Panc1 (cell line): ENCODE results near the gene HBG2.
"Not testable (repeated sequence)": the region's sequence is repeated elsewhere in the genome, so short reads cannot be mapped to it uniquely, and the experiment has no call there.

Experiments used
- POLR2AphosphoS5 ChIP-seq: IDR thresholded peaks from 2 replicates; pipeline ENCODE4 v1.6.1; 2012; ENCODE audit warnings: mild to moderate bottlenecking, low read depth, low read length, moderate library complexity
- SIN3A ChIP-seq: IDR thresholded peaks from 2 replicates; pipeline ENCODE4 v1.6.1; 2012; ENCODE audit warnings: low read depth, mild to moderate bottlenecking, low read length, moderate library complexity, borderline replicate concordance; ENCODE audit not compliant: insufficient read depth
- TCF7L2 ChIP-seq: IDR thresholded peaks from 2 replicates; pipeline ENCODE4 v1.6.1; 2011; ENCODE audit warnings: mild to moderate bottlenecking, low read depth, low read length, inconsistent platforms
- TF ChIP-seq, protein P1 (sequence below): fragments of 450-650 bp; IDR thresholded peaks from 2 replicates; pipeline ENCODE4 v1.5.1; 2017; ENCODE audit warnings: mild to moderate bottlenecking
- TF ChIP-seq, protein P2 (sequence below), 2 experiments: IDR thresholded peaks; 2 replicates each; pipeline ENCODE4 v1.6.1; 2011 to 2012; ENCODE audit warnings: low read depth in 2 of 2, control low read depth in 1 of 2, low read length in 1 of 2, mild to moderate bottlenecking in 1 of 2, moderate library complexity in 1 of 2; ENCODE audit not compliant: insufficient read depth in 1 of 2

DNA sequence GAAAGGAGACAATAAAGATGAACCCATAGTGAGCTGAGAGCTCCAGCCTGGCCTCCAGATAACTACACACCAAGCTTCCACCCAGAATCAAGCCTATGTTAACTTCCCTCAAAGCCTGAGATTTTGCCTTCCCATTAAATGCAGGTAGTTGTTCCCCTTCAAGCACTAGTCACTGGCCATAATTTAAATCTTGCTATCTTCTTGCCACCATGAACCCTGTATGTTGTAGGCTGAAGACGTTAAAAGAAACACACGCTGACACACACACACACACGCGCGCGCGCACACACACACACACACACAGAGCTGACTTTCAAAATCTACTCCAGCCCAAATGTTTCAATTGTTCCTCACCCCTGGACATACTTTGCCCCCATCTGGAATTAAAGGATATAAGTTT is 6.1 kb downstream of the HBG2 start:
- TF ChIP-seq, protein P1, sequence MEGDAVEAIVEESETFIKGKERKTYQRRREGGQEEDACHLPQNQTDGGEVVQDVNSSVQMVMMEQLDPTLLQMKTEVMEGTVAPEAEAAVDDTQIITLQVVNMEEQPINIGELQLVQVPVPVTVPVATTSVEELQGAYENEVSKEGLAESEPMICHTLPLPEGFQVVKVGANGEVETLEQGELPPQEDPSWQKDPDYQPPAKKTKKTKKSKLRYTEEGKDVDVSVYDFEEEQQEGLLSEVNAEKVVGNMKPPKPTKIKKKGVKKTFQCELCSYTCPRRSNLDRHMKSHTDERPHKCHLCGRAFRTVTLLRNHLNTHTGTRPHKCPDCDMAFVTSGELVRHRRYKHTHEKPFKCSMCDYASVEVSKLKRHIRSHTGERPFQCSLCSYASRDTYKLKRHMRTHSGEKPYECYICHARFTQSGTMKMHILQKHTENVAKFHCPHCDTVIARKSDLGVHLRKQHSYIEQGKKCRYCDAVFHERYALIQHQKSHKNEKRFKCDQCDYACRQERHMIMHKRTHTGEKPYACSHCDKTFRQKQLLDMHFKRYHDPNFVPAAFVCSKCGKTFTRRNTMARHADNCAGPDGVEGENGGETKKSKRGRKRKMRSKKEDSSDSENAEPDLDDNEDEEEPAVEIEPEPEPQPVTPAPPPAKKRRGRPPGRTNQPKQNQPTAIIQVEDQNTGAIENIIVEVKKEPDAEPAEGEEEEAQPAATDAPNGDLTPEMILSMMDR: not testable (repeated sequence)
- not testable (repeated sequence) for TF ChIP-seq SIN3A, TCF7L2, POLR2AphosphoS5
- TF ChIP-seq, protein P2, sequence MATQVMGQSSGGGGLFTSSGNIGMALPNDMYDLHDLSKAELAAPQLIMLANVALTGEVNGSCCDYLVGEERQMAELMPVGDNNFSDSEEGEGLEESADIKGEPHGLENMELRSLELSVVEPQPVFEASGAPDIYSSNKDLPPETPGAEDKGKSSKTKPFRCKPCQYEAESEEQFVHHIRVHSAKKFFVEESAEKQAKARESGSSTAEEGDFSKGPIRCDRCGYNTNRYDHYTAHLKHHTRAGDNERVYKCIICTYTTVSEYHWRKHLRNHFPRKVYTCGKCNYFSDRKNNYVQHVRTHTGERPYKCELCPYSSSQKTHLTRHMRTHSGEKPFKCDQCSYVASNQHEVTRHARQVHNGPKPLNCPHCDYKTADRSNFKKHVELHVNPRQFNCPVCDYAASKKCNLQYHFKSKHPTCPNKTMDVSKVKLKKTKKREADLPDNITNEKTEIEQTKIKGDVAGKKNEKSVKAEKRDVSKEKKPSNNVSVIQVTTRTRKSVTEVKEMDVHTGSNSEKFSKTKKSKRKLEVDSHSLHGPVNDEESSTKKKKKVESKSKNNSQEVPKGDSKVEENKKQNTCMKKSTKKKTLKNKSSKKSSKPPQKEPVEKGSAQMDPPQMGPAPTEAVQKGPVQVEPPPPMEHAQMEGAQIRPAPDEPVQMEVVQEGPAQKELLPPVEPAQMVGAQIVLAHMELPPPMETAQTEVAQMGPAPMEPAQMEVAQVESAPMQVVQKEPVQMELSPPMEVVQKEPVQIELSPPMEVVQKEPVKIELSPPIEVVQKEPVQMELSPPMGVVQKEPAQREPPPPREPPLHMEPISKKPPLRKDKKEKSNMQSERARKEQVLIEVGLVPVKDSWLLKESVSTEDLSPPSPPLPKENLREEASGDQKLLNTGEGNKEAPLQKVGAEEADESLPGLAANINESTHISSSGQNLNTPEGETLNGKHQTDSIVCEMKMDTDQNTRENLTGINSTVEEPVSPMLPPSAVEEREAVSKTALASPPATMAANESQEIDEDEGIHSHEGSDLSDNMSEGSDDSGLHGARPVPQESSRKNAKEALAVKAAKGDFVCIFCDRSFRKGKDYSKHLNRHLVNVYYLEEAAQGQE (IDR thresholded peaks at IDR 0.05; ENCODE audit: insufficient read depth in 1 of 2, low read depth in 2 of 2, low read length in 1 of 2): not testable (repeated sequence)
